IMR-90 (cell line): ENCODE measurements around the gene FAM20C. TPM values are rescaled to one million over a fixed set of nuclear protein-coding genes. Genes with fewer than 3 reads are reported as not detected.

Experiments used
- ATAC-seq: fragments of 200-7000 bp; cut with Tn5 transposase; 2 replicates; pipeline ENCODE4 v1.9.1; 2020; ENCODE audit warnings: low read depth, mild to moderate bottlenecking, moderate library complexity
- BruUV-seq: library from RNA; stranded (reverse); fragments of 400-500 nt; replicated peaks from 2 replicates; lab custom pipeline; 2021; lab: Mats Ljungman, UMichigan
- CTCF ChIA-PET: fragments of 300-600 bp; formaldehyde crosslinking; extraction: SDS; loops from one replicate; lab custom pipeline; 2021; ENCODE audit warnings: antibody characterized with exemption; lab: Yijun Ruan, JAX
- POLR2A ChIA-PET: fragments of 300-600 bp; sonication (Branson Sonifier 250); formaldehyde crosslinking; loops from one replicate; lab custom pipeline; 2022; ENCODE audit warnings: antibody characterized with exemption; ENCODE audit not compliant: unreplicated experiment; lab: Charles Lee
- DNase-seq: peaks from one replicate; pipeline ENCODE4 v3.0.0; 2013
- H2AFZ ChIP-seq: replicated peaks from 2 replicates; pipeline ENCODE3; 2013; ENCODE audit warnings: low read length, mild to moderate bottlenecking; ENCODE audit not compliant: poor library complexity
- H2AK5ac ChIP-seq: 2 replicates; pipeline ENCODE4 v1.6.1; 2013; ENCODE audit warnings: low read depth, low read length, inconsistent platforms
- H2AK9ac ChIP-seq: replicated peaks from 2 replicates; pipeline ENCODE3; 2013; ENCODE audit warnings: mild to moderate bottlenecking, low read depth, low read length, moderate library complexity; ENCODE audit not compliant: poor library complexity
- H2BK120ac ChIP-seq: 2 replicates; pipeline ENCODE4 v1.6.1; 2013; ENCODE audit warnings: low read depth, low read length, inconsistent platforms
- H2BK15ac ChIP-seq: 3 replicates; pipeline ENCODE4 v1.6.1; 2013; ENCODE audit warnings: low read depth, low read length, inconsistent platforms
- H2BK20ac ChIP-seq: 2 replicates; pipeline ENCODE4 v1.6.1; 2013; ENCODE audit warnings: low read depth, mild to moderate bottlenecking, inconsistent platforms, low read length, moderate library complexity
- H2BK5ac ChIP-seq: 2 replicates; pipeline ENCODE4 v1.6.1; 2013; ENCODE audit warnings: mild to moderate bottlenecking, low read depth, low read length, inconsistent platforms; ENCODE audit not compliant: poor library complexity, severe bottlenecking
- H3K14ac ChIP-seq: replicated peaks from 2 replicates; pipeline ENCODE4 v1.6.1; 2013; ENCODE audit warnings: low read depth, low read length, inconsistent platforms
- H3K18ac ChIP-seq: 2 replicates; pipeline ENCODE4 v1.6.1; 2013; ENCODE audit warnings: low read depth, low read length, control low read depth
- H3K23ac ChIP-seq: 2 replicates; pipeline ENCODE4 v1.6.1; 2013; ENCODE audit warnings: low read depth, low read length, inconsistent platforms
- H3K27ac ChIP-seq: 2 replicates; pipeline ENCODE4 v1.5.1; 2013; ENCODE audit warnings: mild to moderate bottlenecking, control low read depth, low read length; ENCODE audit not compliant: insufficient read depth
- H3K27me3 ChIP-seq: 2 replicates; pipeline ENCODE4 v1.6.1; 2013; ENCODE audit warnings: low read length; ENCODE audit not compliant: control insufficient read depth, insufficient read depth
- H3K36me3 ChIP-seq: 2 replicates; pipeline ENCODE4 v1.6.1; 2013; ENCODE audit warnings: low read length, mixed read lengths; ENCODE audit not compliant: control insufficient read depth, insufficient read depth
- H3K4ac ChIP-seq: 2 replicates; pipeline ENCODE4 v1.6.1; 2013; ENCODE audit warnings: low read depth, low read length, inconsistent platforms
- H3K4me1 ChIP-seq: 2 replicates; pipeline ENCODE4 v1.6.1; 2013; ENCODE audit warnings: low read length, mixed read lengths; ENCODE audit not compliant: control insufficient read depth, insufficient read depth
- H3K4me2 ChIP-seq: 2 replicates; pipeline ENCODE4 v1.6.1; 2013; ENCODE audit warnings: low read depth, mild to moderate bottlenecking, control low read depth, low read length, moderate library complexity
- H3K4me3 ChIP-seq: 2 replicates; pipeline ENCODE4 v1.5.1; 2013; ENCODE audit warnings: low read depth, mild to moderate bottlenecking, control low read depth, low read length, moderate library complexity; ENCODE audit not compliant: insufficient read depth
- H3K56ac ChIP-seq: 2 replicates; pipeline ENCODE4 v1.6.1; 2013; ENCODE audit warnings: low read length, inconsistent platforms; ENCODE audit not compliant: insufficient read depth; ENCODE audit errors: extremely low read depth
- H3K79me1 ChIP-seq, 2 experiments: 2 replicates each; pipeline ENCODE4 v1.6.1; 2013; ENCODE audit warnings: low read length in 2 of 2, inconsistent platforms in 1 of 2, low read depth in 1 of 2
- H3K9ac ChIP-seq: 2 replicates; pipeline ENCODE4 v1.6.1; 2013; ENCODE audit warnings: low read depth, low read length, control low read depth
- H3K9me1 ChIP-seq: 2 replicates; pipeline ENCODE4 v1.6.1; 2013; ENCODE audit warnings: low read length, inconsistent platforms; ENCODE audit not compliant: insufficient read depth
- H3K9me3 ChIP-seq: 2 replicates; pipeline ENCODE4 v1.6.1; 2013; ENCODE audit warnings: low read length; ENCODE audit not compliant: control insufficient read depth, insufficient read depth
- H4K20me1 ChIP-seq: 2 replicates; pipeline ENCODE4 v1.6.1; 2013; ENCODE audit warnings: low read length, inconsistent platforms; ENCODE audit not compliant: insufficient read depth
- H4K5ac ChIP-seq: 2 replicates; pipeline ENCODE4 v1.6.1; 2013; ENCODE audit warnings: mild to moderate bottlenecking, low read depth, low read length, control low read depth
- H4K8ac ChIP-seq, 2 experiments: 2 replicates each; pipeline ENCODE4 v1.6.1; 2013; ENCODE audit warnings: low read depth in 2 of 2, low read length in 2 of 2, control low read depth in 1 of 2, inconsistent platforms in 1 of 2
- H4K91ac ChIP-seq: 2 replicates; pipeline ENCODE4 v1.6.1; 2013; ENCODE audit warnings: low read depth, low read length, inconsistent platforms; ENCODE audit not compliant: insufficient read depth
- CHD1 ChIP-seq: IDR thresholded peaks from 2 replicates; pipeline ENCODE4 v1.6.1; 2012; ENCODE audit warnings: low read depth, low read length, improper control_type of control experiment
- MAZ ChIP-seq: IDR thresholded peaks from 2 replicates; pipeline ENCODE4 v1.6.1; 2012; ENCODE audit warnings: low read depth, mild to moderate bottlenecking, low read length, improper control_type of control experiment, moderate library complexity, borderline replicate concordance
- WGBS, 2 experiments: methylation state at CpG; one replicate each; pipeline versions ENCODE4 v1.1.5 to v1.1.7; 2013; ENCODE audit warnings: missing lambda C conversion rate in 2 of 2; ENCODE audit not compliant: insufficient read length in 1 of 2; ENCODE audit errors: extremely low coverage in 2 of 2; 5-methylcytosine and 5-hydroxymethylcytosine counted together
- dilution Hi-C: fragments of 300-500 bp; cut with HindIII; formaldehyde crosslinking; loops from one replicate; pipeline ENCODE4 v1.14.3; 2018; ENCODE audit warnings: low sequenced_read_pairs; ENCODE audit not compliant: unreplicated experiment
- in situ Hi-C: fragments of 300-500 bp; cut with MboI; formaldehyde crosslinking; loops from 3 replicates; pipeline ENCODE4 v1.14.3; 2019; ENCODE audit warnings: low sequenced_read_pairs, inconsistent platforms, mixed read lengths
- intact Hi-C: fragments of 100-400 bp; cut with micrococcal nuclease; formaldehyde crosslinking; loops from 2 replicates; pipeline ENCODE4 v1.10.0; 2022
- polyA plus RNA-seq, 3 experiments: library from polyadenylated mRNA; depleted of rRNA; stranded (reverse); fragments of >200 nt; gene quantifications; 2 replicates each; pipeline ENCODE4 v1.2.3, GENCODE V29; 2012; ENCODE audit warnings: low replicate concordance in 1 of 3
- total RNA-seq: library from RNA; depleted of rRNA; stranded (reverse); fragments of >200 nt; gene quantifications from 2 replicates; pipeline ENCODE4 v1.2.3, GENCODE V29; 2012

Gene FAM20C
- total and polyA plus RNA-seq, 2 of the 4 experiments (the other 2 are of a cell fraction) = 7.7 to 36.6 TPM

GRCh38 chr7:281637-282036 is 89.3 kb downstream of the FAM20C start:
- Histone ChIP-seq H3K36me3 (no peaks in the 10 kb centered on the region), H3K4me3 (no peak overlapping the region), H4K20me1 (no peaks in the 10 kb centered on the region), H4K5ac (no peak overlapping the region), H3K9ac (no peak overlapping the region), H2BK120ac (no peak overlapping the region), H3K4ac (no peak overlapping the region), H2BK5ac (no peak overlapping the region), H2AK5ac (no peak overlapping the region), H3K9me3 (peaks cover 8% of the 10 kb centered on the region), H2BK15ac (no peak overlapping the region), H3K23ac (no peak overlapping the region), H2AFZ (no peak overlapping the region), H3K9me1 (no peaks in the 10 kb centered on the region), H4K8ac (no peak overlapping the region), H3K4me2 (no peak overlapping the region), H2BK20ac (no peak overlapping the region), H2AK9ac (no peak overlapping the region), H4K91ac (no peak overlapping the region), H3K18ac (no peak overlapping the region), H3K27me3 (peaks cover 38% of the 10 kb centered on the region), H3K4me1 (no peaks in the 10 kb centered on the region), H3K56ac (no peak overlapping the region), H3K27ac (no peak overlapping the region), H3K14ac (no peak overlapping the region), H3K79me1 (no peaks in the 10 kb centered on the region)
- WGBS, 2 experiments = no CpG with 5 or more reads among the region's 8 CpGs
- dilution Hi-C loops (no loop called here), intact Hi-C loops (no loop called here), in situ Hi-C loops (no loop called here)
- no peak for TF ChIP-seq CHD1
- no peak for TF ChIP-seq MAZ
- ChIA-PET CTCF (no interaction called here), POLR2A (no interaction called here)
- ATAC-seq (no peak), DNase-seq (no peak)
- BruUV-seq = no TSS peak
